Suprapubic skin (tissue), 4 donors: ENCODE measurements around the gene SERINC5. TPM values are rescaled to one million over a fixed set of nuclear protein-coding genes. Genes with fewer than 3 reads are reported as not detected.

ENCODE experiments used
- DNase-seq, 2 donors: peaks; one replicate each; pipeline ENCODE4 v3.0.0-alpha.2; 2019; ENCODE audit warnings: low spot score in 2 of 2
- H3K27ac ChIP-seq: fragments of 200-600 bp; sonication (generic); one replicate; pipeline ENCODE4 v1.5.1; 2019
- H3K27me3 ChIP-seq: fragments of 200-600 bp; sonication (generic); one replicate; pipeline ENCODE4 v1.5.1; 2019
- H3K36me3 ChIP-seq: fragments of 200-600 bp; sonication (generic); one replicate; pipeline ENCODE4 v1.5.1; 2019
- H3K4me1 ChIP-seq: fragments of 200-600 bp; sonication (generic); one replicate; pipeline ENCODE4 v1.5.1; 2019
- H3K4me3 ChIP-seq: fragments of 200-600 bp; sonication (generic); one replicate; pipeline ENCODE4 v1.5.1; 2019; ENCODE audit warnings: mild to moderate bottlenecking
- H3K9me3 ChIP-seq: fragments of 200-600 bp; sonication (generic); one replicate; pipeline ENCODE4 v1.5.1; 2019
- EP300 ChIP-seq: sonication (generic); formaldehyde crosslinking; IDR thresholded peaks from one replicate; pipeline ENCODE4 v1.6.1; 2017; ENCODE audit warnings: antibody characterized with exemption
- POLR2A ChIP-seq, 2 donors: fragments of 450-650 bp; IDR thresholded peaks; one replicate each; pipeline ENCODE4 v1.6.1; 2017; ENCODE audit warnings: antibody characterized with exemption in 2 of 2, mild to moderate bottlenecking in 2 of 2, moderate library complexity in 2 of 2
- POLR2AphosphoS5 ChIP-seq, 3 donors: sonication (generic); formaldehyde crosslinking; IDR thresholded peaks; one replicate each; pipeline ENCODE4 v1.6.1; 2017; ENCODE audit warnings: antibody characterized with exemption in 3 of 3
- WGBS: methylation state at CpG from one replicate; pipeline ENCODE4 v1.1.5; 2018; 5-methylcytosine and 5-hydroxymethylcytosine counted together
- total RNA-seq, 4 donors: library from RNA; depleted of rRNA; stranded (reverse); fragments of >200 nt; gene quantifications; one replicate each; pipeline ENCODE4 v1.1.0, GENCODE V29; 2016
- TF ChIP-seq, protein P1 (sequence below), 2 donors: fragments of 200-600 bp in 1 of 2; fragments of 450-650 bp in 1 of 2; sonication (generic) in 1 of 2; IDR thresholded peaks; one replicate each; pipeline ENCODE4 v1.5.1; 2016 to 2019; ENCODE audit warnings: antibody characterized with exemption in 2 of 2, mild to moderate bottlenecking in 1 of 2, moderate library complexity in 1 of 2

The SERINC5 gene
- total RNA-seq, 4 donors from 2014 or later = 53.8 to 68.8 (median 62.5) TPM

DNA sequence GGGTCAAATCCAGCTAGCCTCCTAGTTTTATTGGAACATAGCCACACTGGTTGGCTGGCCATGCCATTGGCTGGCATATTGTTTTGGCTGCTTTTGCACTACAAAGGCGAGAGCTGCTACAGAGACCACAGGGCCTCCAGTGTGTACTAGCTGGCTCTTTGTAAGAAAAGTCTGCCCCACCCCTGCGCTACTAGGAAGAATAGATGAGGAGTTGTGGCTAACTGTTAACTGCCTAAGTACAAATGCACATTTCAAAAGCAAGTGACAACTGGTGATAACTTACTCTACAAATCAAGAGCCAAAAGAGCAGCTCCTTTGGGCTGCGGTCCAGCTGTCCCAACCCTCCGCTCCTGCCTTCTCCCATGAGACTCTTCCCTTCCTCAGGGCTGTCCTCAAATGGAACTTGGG lies 63.9 kb downstream of the SERINC5 start:
- Histone ChIP-seq H3K4me1 (peaks cover 49% of the 10 kb centered on the region), H3K9me3 (no peaks in the 10 kb centered on the region), H3K27ac (peak overlapping the region; percentile 16), H3K36me3 (peaks cover 3% of the 10 kb centered on the region), H3K4me3 (no peak overlapping the region), H3K27me3 (no peaks in the 10 kb centered on the region)
- WGBS = 60% methylated on average over 4 of the region's 4 CpGs
- TF ChIP-seq EP300 = no peak
- no peak for DNase-seq

DNA sequence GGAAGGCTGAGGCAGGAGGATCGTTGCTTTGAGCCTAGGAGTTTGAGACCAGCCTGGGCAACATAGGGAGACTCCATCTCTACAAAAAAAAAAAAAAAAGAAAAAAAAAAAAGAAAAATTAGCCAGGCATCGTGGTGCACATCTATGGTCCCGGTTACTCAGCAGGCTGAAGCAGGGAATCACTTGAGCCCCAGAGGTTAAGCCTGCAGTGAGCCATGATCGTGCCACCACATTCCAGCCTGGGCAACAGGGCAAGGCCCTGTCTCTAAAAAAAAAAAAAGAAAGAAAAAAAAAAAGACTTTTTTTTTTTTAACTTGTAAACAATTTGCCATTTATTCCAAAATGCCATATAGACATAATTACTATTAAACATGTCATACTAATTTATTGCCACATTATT lies 64.5 kb downstream of the SERINC5 start:
- no peak overlapping the region for H3K4me3 ChIP-seq
- DNase-seq = no peak
- no peaks in the 10 kb centered on the region for H3K36me3 ChIP-seq
- no peaks in the 10 kb centered on the region for H3K27me3 ChIP-seq
- TF ChIP-seq POLR2AphosphoS5 (IDR thresholded peaks at IDR 0.05) (no peak), POLR2A (IDR thresholded peaks at IDR 0.05) (no peak), EP300 (no peak)
- TF ChIP-seq, protein P1, sequence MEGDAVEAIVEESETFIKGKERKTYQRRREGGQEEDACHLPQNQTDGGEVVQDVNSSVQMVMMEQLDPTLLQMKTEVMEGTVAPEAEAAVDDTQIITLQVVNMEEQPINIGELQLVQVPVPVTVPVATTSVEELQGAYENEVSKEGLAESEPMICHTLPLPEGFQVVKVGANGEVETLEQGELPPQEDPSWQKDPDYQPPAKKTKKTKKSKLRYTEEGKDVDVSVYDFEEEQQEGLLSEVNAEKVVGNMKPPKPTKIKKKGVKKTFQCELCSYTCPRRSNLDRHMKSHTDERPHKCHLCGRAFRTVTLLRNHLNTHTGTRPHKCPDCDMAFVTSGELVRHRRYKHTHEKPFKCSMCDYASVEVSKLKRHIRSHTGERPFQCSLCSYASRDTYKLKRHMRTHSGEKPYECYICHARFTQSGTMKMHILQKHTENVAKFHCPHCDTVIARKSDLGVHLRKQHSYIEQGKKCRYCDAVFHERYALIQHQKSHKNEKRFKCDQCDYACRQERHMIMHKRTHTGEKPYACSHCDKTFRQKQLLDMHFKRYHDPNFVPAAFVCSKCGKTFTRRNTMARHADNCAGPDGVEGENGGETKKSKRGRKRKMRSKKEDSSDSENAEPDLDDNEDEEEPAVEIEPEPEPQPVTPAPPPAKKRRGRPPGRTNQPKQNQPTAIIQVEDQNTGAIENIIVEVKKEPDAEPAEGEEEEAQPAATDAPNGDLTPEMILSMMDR (IDR thresholded peaks at IDR 0.05) = no peak
- WGBS = 67% methylated on average over 4 of the region's 4 CpGs
- no peak overlapping the region for H3K27ac ChIP-seq
- H3K4me1 ChIP-seq = peaks cover 55% of the 10 kb centered on the region
- no peaks in the 10 kb centered on the region for H3K9me3 ChIP-seq

GRCh38 chr5:80190960-80191359 lies 64.9 kb downstream of the SERINC5 start:
- no peak overlapping the region for H3K27ac ChIP-seq
- peaks cover 58% of the 10 kb centered on the region for H3K4me1 ChIP-seq

DNA sequence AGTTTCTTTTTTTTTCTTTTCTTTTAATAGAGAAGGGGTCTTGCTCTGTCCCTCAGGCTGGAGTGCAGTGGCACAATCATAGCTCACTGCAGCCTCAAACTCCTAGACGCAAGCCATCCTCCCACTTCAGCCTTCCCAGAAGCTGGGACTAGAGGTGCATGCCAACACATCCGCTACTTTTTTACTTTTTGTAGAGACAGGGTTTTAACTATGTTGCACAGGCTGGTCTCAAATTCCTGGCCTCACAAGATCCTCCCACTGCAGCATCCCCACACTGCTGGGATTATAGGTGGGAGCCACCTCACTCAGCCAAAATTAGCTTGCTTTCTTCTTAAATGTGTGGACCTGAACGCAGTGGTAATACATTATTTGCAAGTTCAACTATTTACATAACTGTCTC lies 66.1 kb downstream of the SERINC5 start:
- Histone ChIP-seq H3K4me1 (peaks cover 60% of the 10 kb centered on the region), H3K27ac (no peak overlapping the region), H3K36me3 (no peaks in the 10 kb centered on the region), H3K27me3 (no peaks in the 10 kb centered on the region), H3K9me3 (no peaks in the 10 kb centered on the region), H3K4me3 (no peak overlapping the region)
- 62% methylated on average over 3 of the region's 3 CpGs for WGBS
- DNase-seq = no peak
- TF ChIP-seq POLR2AphosphoS5 (IDR thresholded peaks at IDR 0.05) (no peak), EP300 (no peak), POLR2A (IDR thresholded peaks at IDR 0.05) (no peak)
- TF ChIP-seq, protein P1 (IDR thresholded peaks at IDR 0.05) = no peak

More at GRCh38 chr5:80190960-80191359, 64.9 kb downstream of the SERINC5 start:
- DNase-seq = no peak
- TF ChIP-seq EP300 (no peak), POLR2AphosphoS5 (IDR thresholded peaks at IDR 0.05) (no peak), POLR2A (IDR thresholded peaks at IDR 0.05) (no peak)
- TF ChIP-seq, protein P1 (IDR thresholded peaks at IDR 0.05) = no peak
- no peak overlapping the region for H3K4me3 ChIP-seq
- no peaks in the 10 kb centered on the region for H3K27me3 ChIP-seq
- H3K36me3 ChIP-seq = no peaks in the 10 kb centered on the region
- WGBS = 71% methylated on average over 3 of the region's 3 CpGs
- H3K9me3 ChIP-seq = no peaks in the 10 kb centered on the region

GRCh38 chr5:80189201-80189600 lies 66.6 kb downstream of the SERINC5 start:
- peaks cover 62% of the 10 kb centered on the region for H3K4me1 ChIP-seq
- H3K27me3 ChIP-seq = no peaks in the 10 kb centered on the region
- H3K27ac ChIP-seq = no peak overlapping the region
- TF ChIP-seq POLR2AphosphoS5 (IDR thresholded peaks at IDR 0.05) (no peak), POLR2A (IDR thresholded peaks at IDR 0.05) (no peak), EP300 (no peak)
- TF ChIP-seq, protein P1 (IDR thresholded peaks at IDR 0.05) = no peak
- no peak overlapping the region for H3K4me3 ChIP-seq
- no peaks in the 10 kb centered on the region for H3K9me3 ChIP-seq
- H3K36me3 ChIP-seq = no peaks in the 10 kb centered on the region
- no peak for DNase-seq
- 78% methylated on average over 8 of the region's 8 CpGs for WGBS
